ENCODE measurements around the gene HMCN2. TPM values are rescaled to one million over a fixed set of nuclear protein-coding genes. Genes with fewer than 3 reads are reported as not detected.

Gene HMCN2
- total and polyA plus RNA-seq, 2 donors from 2014 or later: 0.99 to 8.6 TPM

GRCh38 chr9:130444565-130445221 is 179.1 kb downstream of the HMCN2 start, which contains the start of gene ASS1:
Gene ASS1, plus strand, starts transcription at chr9:130444961. Its CDS starts 7,268 bp downstream, at chr9:130452229.
- H3K36me3 ChIP-seq (ENCODE audit: control insufficient read depth in 2 of 3, insufficient read depth in 3 of 3, low read length in 3 of 3): no peaks in the 10 kb centered on the region
- H3K9ac ChIP-seq (ENCODE audit: low read length in 3 of 3): peak within 1 kb of the TSS in 2 of 3 donors; percentile 52 to 89
- peak; percentile 73 to 91 (median 81) for DNase-seq
- peak within 1 kb of the TSS; percentile 67 to 77 for H3K27ac ChIP-seq (ENCODE audit: low read depth in 2 of 2, low read length in 2 of 2)
- TF ChIP-seq CTCF (IDR thresholded peaks at IDR 0.05; ENCODE audit: borderline replicate concordance, extremely low read depth, insufficient read depth): no peak
- H3K27me3 ChIP-seq (ENCODE audit: control insufficient read depth, insufficient read depth, low read length): no peaks in the 10 kb centered on the region
- peak within 1 kb of the TSS; percentile 17 to 84 (median 76) for H3K4me3 ChIP-seq (ENCODE audit: low read length in 3 of 3)
- H3K4me1 ChIP-seq (ENCODE audit: control insufficient read depth in 2 of 3, insufficient read depth in 2 of 3, low read depth in 1 of 3, low read length in 3 of 3): peaks cover 0 to 24% (median 10%) of the 10 kb centered on the region in 3 donors
- peaks cover 0 to 7% (median 0%) of the 10 kb centered on the region in 3 donors for H3K9me3 ChIP-seq (ENCODE audit: control insufficient read depth in 2 of 3, insufficient read depth in 1 of 3, low read length in 3 of 3)
- FAIRE-seq: no peak
- intact Hi-C loops (cut with DNase I): no loop called here

GRCh38 chr9:130445268-130445983 is 179.9 kb downstream of the HMCN2 start:
- Histone ChIP-seq H3K27ac (ENCODE audit: low read depth in 2 of 2, low read length in 2 of 2) (peak overlapping the region; percentile 67 to 77), H3K9me3 (ENCODE audit: control insufficient read depth in 2 of 3, insufficient read depth in 1 of 3, low read length in 3 of 3) (peaks cover 0 to 7% (median 0%) of the 10 kb centered on the region in 3 donors), H3K36me3 (ENCODE audit: control insufficient read depth in 2 of 3, insufficient read depth in 3 of 3, low read length in 3 of 3) (no peaks in the 10 kb centered on the region), H3K4me3 (ENCODE audit: low read length in 3 of 3) (peak overlapping the region; percentile 17 to 84 (median 76)), H3K4me1 (ENCODE audit: control insufficient read depth in 2 of 3, insufficient read depth in 2 of 3, low read depth in 1 of 3, low read length in 3 of 3) (peaks cover 0 to 31% (median 18%) of the 10 kb centered on the region in 3 donors), H3K27me3 (ENCODE audit: control insufficient read depth, insufficient read depth, low read length) (no peaks in the 10 kb centered on the region), H3K9ac (ENCODE audit: low read length in 3 of 3) (peak overlapping the region in 2 of 3 donors; percentile 52 to 89)
- intact Hi-C loops (cut with DNase I): no loop called here
- peak in 2 of 5 donors; percentile 67 to 86 for DNase-seq
- no peak for TF ChIP-seq CTCF (IDR thresholded peaks at IDR 0.05; ENCODE audit: borderline replicate concordance, extremely low read depth, insufficient read depth)
- no peak for FAIRE-seq

GRCh38 chr9:130446101-130446861 is 180.7 kb downstream of the HMCN2 start:
- Histone ChIP-seq H3K9ac (ENCODE audit: low read length in 3 of 3) (peak overlapping the region in 2 of 3 donors; percentile 18 to 89), H3K27ac (ENCODE audit: low read depth in 2 of 2, low read length in 2 of 2) (peak overlapping the region; percentile 67 to 77), H3K4me1 (ENCODE audit: control insufficient read depth in 2 of 3, insufficient read depth in 2 of 3, low read depth in 1 of 3, low read length in 3 of 3) (peaks cover 0 to 39% (median 26%) of the 10 kb centered on the region in 3 donors), H3K4me3 (ENCODE audit: low read length in 3 of 3) (peak overlapping the region in 2 of 3 donors; percentile 74 to 84), H3K36me3 (ENCODE audit: control insufficient read depth in 2 of 3, insufficient read depth in 3 of 3, low read length in 3 of 3) (no peaks in the 10 kb centered on the region), H3K27me3 (ENCODE audit: control insufficient read depth, insufficient read depth, low read length) (no peaks in the 10 kb centered on the region), H3K9me3 (ENCODE audit: control insufficient read depth in 2 of 3, insufficient read depth in 1 of 3, low read length in 3 of 3) (no peaks in the 10 kb centered on the region)
- FAIRE-seq (no peak), DNase-seq (peak; percentile 67 to 91 (median 80))
- no peak for TF ChIP-seq CTCF (IDR thresholded peaks at IDR 0.05; ENCODE audit: borderline replicate concordance, extremely low read depth, insufficient read depth)
- intact Hi-C loops (cut with DNase I): no loop called here
